ENCODE measurements around the gene FAM13C. TPM values are rescaled to one million over a fixed set of nuclear protein-coding genes. Genes with fewer than 3 reads are reported as not detected.

Gene FAM13C
- polyA plus RNA-seq, 1 of the 3 experiments (the other 2 are of a cell fraction) = 7.6 TPM

GRCh38 chr10:59335497-59335896 lies 26.9 kb downstream of the FAM13C start:
- CTCF ChIA-PET = interaction anchor here (1.7 kb wide), 1 partner anchor 11 kb away, joined by 3 read pairs; no protein-coding TSS in a partner anchor
- 94% methylated on average over 2 of the region's 2 CpGs for WGBS (ENCODE audit: low lambda C conversion rate)
- POLR2A ChIA-PET = no interaction called here

GRCh38 chr10:59333701-59334100 lies 28.6 kb downstream of the FAM13C start:
- WGBS (ENCODE audit: low lambda C conversion rate) = 86% methylated on average over 1 of the region's 1 CpG
- Histone ChIP-seq H3F3A (replicated peaks; ENCODE audit: insufficient read depth) (peaks cover 22% of the 10 kb centered on the region), H3K27me3 (ENCODE audit: insufficient read depth) (no peaks in the 10 kb centered on the region), H3K4me1 (ENCODE audit: control insufficient read depth in 1 of 2, insufficient read depth in 2 of 2, low read depth in 1 of 2, low read length in 1 of 2) (peaks cover 5 to 32% of the 10 kb centered on the region in 2 experiments; a peak in 3 of 4 replicates), H2AFZ (ENCODE audit: low read depth) (no peak overlapping the region), H3K4me2 (no peak overlapping the region), H3K79me2 (ENCODE audit: insufficient read depth) (no peaks in the 10 kb centered on the region), H3K9me2 (no peaks in the 10 kb centered on the region), H3K27ac (ENCODE audit: low read depth in 2 of 2, low read length in 1 of 2) (no peak overlapping the region), H3K36me3 (replicated peaks in 1 of 2; ENCODE audit: control insufficient read depth in 1 of 2, insufficient read depth in 2 of 2, low read length in 1 of 2) (no peaks in the 10 kb centered on the region), H3K9me3 (no peaks in the 10 kb centered on the region), H4K20me1 (ENCODE audit: insufficient read depth) (no peaks in the 10 kb centered on the region), H3K4me3 (ENCODE audit: low read depth in 2 of 2, low read length in 1 of 2) (no peak overlapping the region), H3K9ac (no peak overlapping the region)
- TF ChIP-seq RCOR1 (IDR thresholded peaks at IDR 0.05; ENCODE audit: low read length) (no peak), JUND (IDR thresholded peaks at IDR 0.05) (no peak), ZBTB33 (IDR thresholded peaks at IDR 0.05; ENCODE audit: borderline replicate concordance, low read depth) (no peak), PBX3 (IDR thresholded peaks at IDR 0.05) (no peak), USF2 (IDR thresholded peaks at IDR 0.05; ENCODE audit: borderline replicate concordance, low read depth, low read length) (no peak)
- DNase-seq = no peak
- ChIA-PET POLR2A (no interaction called here), CTCF (no interaction called here)

More at GRCh38 chr10:59335497-59335896, 26.9 kb downstream of the FAM13C start:
- Histone ChIP-seq H3F3A (replicated peaks; ENCODE audit: insufficient read depth) (peaks cover 22% of the 10 kb centered on the region), H3K4me3 (ENCODE audit: low read depth in 2 of 2, low read length in 1 of 2) (no peak overlapping the region), H3K4me1 (ENCODE audit: control insufficient read depth in 1 of 2, insufficient read depth in 2 of 2, low read depth in 1 of 2, low read length in 1 of 2) (peaks cover 5 to 29% of the 10 kb centered on the region in 2 experiments; a peak in 3 of 4 replicates), H3K4me2 (no peak overlapping the region), H3K9me2 (no peaks in the 10 kb centered on the region), H4K20me1 (ENCODE audit: insufficient read depth) (no peaks in the 10 kb centered on the region), H3K9me3 (no peaks in the 10 kb centered on the region), H3K27ac (ENCODE audit: low read depth in 2 of 2, low read length in 1 of 2) (peak overlapping the region in 1 of 2 experiments; percentile 86; a peak in 2 of 4 replicates), H3K79me2 (ENCODE audit: insufficient read depth) (no peaks in the 10 kb centered on the region), H3K9ac (no peak overlapping the region), H3K36me3 (replicated peaks in 1 of 2; ENCODE audit: control insufficient read depth in 1 of 2, insufficient read depth in 2 of 2, low read length in 1 of 2) (peaks cover 0 to 4% of the 10 kb centered on the region in 2 experiments), H2AFZ (ENCODE audit: low read depth) (no peak overlapping the region), H3K27me3 (ENCODE audit: insufficient read depth) (no peaks in the 10 kb centered on the region)
- TF ChIP-seq RXRA (IDR thresholded peaks at IDR 0.05; ENCODE audit: borderline replicate concordance, low read depth) (no peak), IRF3 (IDR thresholded peaks at IDR 0.05; ENCODE audit: low read depth, low read length) (no peak), GATA2 (CRISPR knock-in tag; IDR thresholded peaks at IDR 0.05) (no peak), NRF1 (IDR thresholded peaks at IDR 0.05; ENCODE audit: low read depth, low read length) (no peak)
- DNase-seq = no peak
